Neural cell (in vitro differentiated cells): ENCODE results near the gene TSPAN11. TPM values are rescaled to one million over a fixed set of nuclear protein-coding genes. Genes with fewer than 3 reads are reported as not detected.

Source experiments
- H2AFZ ChIP-seq: fragments of 200-600, 300-800 bp; sonication (generic), shearing (Covaris generic); 2 replicates; pipeline ENCODE4 v1.6.0; 2014; ENCODE audit warnings: low read depth, mild to moderate bottlenecking, antibody characterized with exemption, low read length, moderate library complexity
- H3F3A ChIP-seq: fragments of 200-600 bp; shearing (Covaris generic); 2 replicates; pipeline ENCODE4 v1.6.1; 2016; ENCODE audit warnings: mild to moderate bottlenecking, moderate library complexity, mixed read lengths, antibody characterized with exemption, low read length; ENCODE audit not compliant: insufficient read depth, poor library complexity, severe bottlenecking
- H3K27ac ChIP-seq: fragments of 200-600, 300-800 bp; sonication (generic), shearing (Covaris generic); 2 replicates; pipeline ENCODE4 v1.5.1; 2014; ENCODE audit warnings: mild to moderate bottlenecking, low read length, moderate library complexity
- H3K27me3 ChIP-seq: fragments of 300-800, 200-600 bp; sonication (generic), shearing (Covaris generic); 2 replicates; pipeline ENCODE4 v1.6.0; 2014; ENCODE audit warnings: mild to moderate bottlenecking, low read depth, low read length, moderate library complexity; ENCODE audit not compliant: insufficient read depth
- H3K36me3 ChIP-seq: fragments of 300-800, 200-600 bp; sonication (generic), shearing (Covaris generic); 2 replicates; pipeline ENCODE4 v1.5.1; 2014; ENCODE audit warnings: mild to moderate bottlenecking, antibody characterized with exemption, low read length, moderate library complexity; ENCODE audit not compliant: insufficient read depth
- H3K4me2 ChIP-seq: fragments of 300-800, 200-600 bp; sonication (generic), shearing (Covaris generic); 2 replicates; pipeline ENCODE4 v1.6.0; 2014; ENCODE audit warnings: mild to moderate bottlenecking, low read length
- H3K4me3 ChIP-seq: fragments of 300-800, 200-600 bp; sonication (generic), shearing (Covaris generic); 2 replicates; pipeline ENCODE4 v1.5.1; 2014; ENCODE audit warnings: mild to moderate bottlenecking, low read length, moderate library complexity
- H3K79me2 ChIP-seq: fragments of 200-600 bp; shearing (Covaris generic); replicated peaks from 2 replicates; pipeline ENCODE4 v1.6.0; 2014; ENCODE audit warnings: mild to moderate bottlenecking, low read length, moderate library complexity; ENCODE audit not compliant: insufficient read depth
- H3K9ac ChIP-seq: fragments of 300-800, 200-600 bp; sonication (generic), shearing (Covaris generic); 2 replicates; pipeline ENCODE4 v1.6.1; 2016; ENCODE audit warnings: mild to moderate bottlenecking, low read length, mixed read lengths
- H3K9me2 ChIP-seq: fragments of 200-600 bp; shearing (Covaris generic); 2 replicates; pipeline ENCODE4 v1.6.1; 2016; ENCODE audit warnings: mild to moderate bottlenecking, low read length, mixed read lengths; ENCODE audit not compliant: insufficient read depth
- H3K9me3 ChIP-seq: fragments of 200-600, 300-800 bp; sonication (generic), shearing (Covaris generic); 2 replicates; pipeline ENCODE4 v1.6.1; 2016; ENCODE audit warnings: mild to moderate bottlenecking, mixed run types, low read length, moderate library complexity, mixed read lengths
- H4K20me1 ChIP-seq: fragments of 200-600 bp; shearing (Covaris generic); 2 replicates; pipeline ENCODE4 v1.6.1; 2016; ENCODE audit warnings: mild to moderate bottlenecking, mixed run types; ENCODE audit not compliant: insufficient read depth
- CTCF ChIP-seq: fragments of 450-650 bp; IDR thresholded peaks from 2 replicates; pipeline ENCODE4 v1.5.1; 2014; ENCODE audit warnings: antibody characterized with exemption, mild to moderate bottlenecking, moderate library complexity; ENCODE audit not compliant: poor library complexity, severe bottlenecking
- EP300 ChIP-seq: fragments of 450-650 bp; conservative IDR thresholded peaks from 2 replicates; pipeline ENCODE4 v1.6.1; 2014; ENCODE audit warnings: antibody characterized with exemption, mild to moderate bottlenecking, moderate library complexity; ENCODE audit not compliant: poor library complexity, severe bottlenecking
- EZH2 ChIP-seq: fragments of 200-600, 300-800 bp; shearing (Covaris generic), sonication (generic); IDR thresholded peaks from 2 replicates; pipeline ENCODE4 v1.6.1; 2014; ENCODE audit warnings: antibody characterized with exemption, low read length, borderline replicate concordance, mild to moderate bottlenecking; ENCODE audit not compliant: insufficient read depth, poor library complexity, severe bottlenecking
- MXI1 ChIP-seq: fragments of 450-650 bp; conservative IDR thresholded peaks from 2 replicates; pipeline ENCODE4 v1.6.1; 2014; ENCODE audit warnings: antibody characterized with exemption, mild to moderate bottlenecking; ENCODE audit not compliant: poor library complexity, severe bottlenecking
- POLR2AphosphoS5 ChIP-seq: IDR thresholded peaks from 2 replicates; pipeline ENCODE4 v1.6.1; 2012
- RAD21 ChIP-seq: fragments of 450-650 bp; conservative IDR thresholded peaks from 2 replicates; pipeline ENCODE4 v1.6.1; 2014; ENCODE audit warnings: antibody characterized with exemption, mild to moderate bottlenecking, moderate library complexity
- REST ChIP-seq: IDR thresholded peaks from 2 replicates; pipeline ENCODE4 v1.6.1; 2012; ENCODE audit warnings: borderline replicate concordance
- SMC3 ChIP-seq: fragments of 450-650 bp; conservative IDR thresholded peaks from 2 replicates; pipeline ENCODE4 v1.6.1; 2014; ENCODE audit warnings: antibody characterized with exemption, mild to moderate bottlenecking, moderate library complexity; ENCODE audit not compliant: poor library complexity
- TAF1 ChIP-seq: IDR thresholded peaks from 2 replicates; pipeline ENCODE4 v1.6.1; 2012; ENCODE audit warnings: low read depth
- polyA plus RNA-seq: library from polyadenylated mRNA; depleted of rRNA; stranded (reverse); fragments of >200 nt; gene quantifications from 2 replicates; pipeline ENCODE4 v1.2.3, GENCODE V29; 2014

Gene TSPAN11
- polyA plus RNA-seq, 1 donor from 2014 or later, result 5.6 TPM

GRCh38 chr12:31009976-31010375, 83.4 kb downstream of the TSPAN11 start:
- H3F3A ChIP-seq, result no peaks in the 10 kb centered on the region
- no peaks in the 10 kb centered on the region for H3K79me2 ChIP-seq
- TF ChIP-seq EP300 (no peak), TAF1 (no peak), MXI1 (no peak), POLR2AphosphoS5 (no peak), CTCF (no peak), RAD21 (no peak), REST (no peak), SMC3 (no peak), EZH2 (no peak)
- H4K20me1 ChIP-seq, result no peaks in the 10 kb centered on the region
- H3K9me3 ChIP-seq, result no peaks in the 10 kb centered on the region
- H3K36me3 ChIP-seq, result no peaks in the 10 kb centered on the region
- no peaks in the 10 kb centered on the region for H3K9me2 ChIP-seq
- no peaks in the 10 kb centered on the region for H3K27me3 ChIP-seq
- no peak overlapping the region for H3K9ac ChIP-seq
- H3K4me3 ChIP-seq, result no peak overlapping the region
- no peak overlapping the region for H3K27ac ChIP-seq
- no peak overlapping the region for H3K4me2 ChIP-seq
- H2AFZ ChIP-seq, result no peak overlapping the region

- Histone ChIP-seq H3K4me2 (no peak overlapping the region), H3F3A (no peaks in the 10 kb centered on the region), H3K9me3 (no peaks in the 10 kb centered on the region), H4K20me1 (no peaks in the 10 kb centered on the region), H3K9ac (no peak overlapping the region), H3K27ac (no peak overlapping the region), H3K27me3 (no peaks in the 10 kb centered on the region), H3K4me3 (no peak overlapping the region), H2AFZ (no peak overlapping the region), H3K9me2 (no peaks in the 10 kb centered on the region), H3K36me3 (no peaks in the 10 kb centered on the region), H3K79me2 (no peaks in the 10 kb centered on the region)
- TF ChIP-seq RAD21, result no peak
- TF ChIP-seq CTCF, result no peak
- TF ChIP-seq TAF1, result no peak
- no peak for TF ChIP-seq REST
- no peak for TF ChIP-seq POLR2AphosphoS5
- TF ChIP-seq EP300, result no peak
- no peak for TF ChIP-seq MXI1
Measured at GRCh38 chr12:31011336-31011735, 84.8 kb downstream of the TSPAN11 start.
